CD4-positive, alpha-beta T cell treated with Interleukin-17A for 1 hour (primary cell): Measurements from ENCODE around the gene DAO.
A peak's percentile ranks its signal among the peaks of the same experiment; 100 is the strongest.

Experiments
- DNase-seq: peaks from one replicate; pipeline ENCODE4 v3.0.0-alpha.2; 2020

Gene DAO

DNA sequence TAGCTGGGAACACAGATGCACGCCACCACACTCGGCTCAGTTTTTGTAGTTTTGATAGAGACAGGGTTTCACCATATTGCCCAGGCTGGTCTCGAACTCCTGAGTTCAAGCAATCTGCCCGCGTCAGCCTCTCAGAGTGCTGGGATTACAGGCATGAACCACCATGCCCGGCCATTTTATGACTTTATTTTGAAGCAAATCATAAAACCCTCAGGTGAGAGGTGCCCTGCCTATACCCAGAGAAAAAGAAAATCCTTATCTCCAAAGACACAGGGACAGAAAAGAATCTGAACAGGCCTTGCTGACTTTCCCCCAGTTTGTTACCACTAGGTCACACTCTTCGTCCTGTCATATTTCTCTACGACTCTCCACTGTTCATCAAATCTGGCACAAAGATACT is 48.8 kb downstream of the DAO start:
- DNase-seq = no peak

DNA sequence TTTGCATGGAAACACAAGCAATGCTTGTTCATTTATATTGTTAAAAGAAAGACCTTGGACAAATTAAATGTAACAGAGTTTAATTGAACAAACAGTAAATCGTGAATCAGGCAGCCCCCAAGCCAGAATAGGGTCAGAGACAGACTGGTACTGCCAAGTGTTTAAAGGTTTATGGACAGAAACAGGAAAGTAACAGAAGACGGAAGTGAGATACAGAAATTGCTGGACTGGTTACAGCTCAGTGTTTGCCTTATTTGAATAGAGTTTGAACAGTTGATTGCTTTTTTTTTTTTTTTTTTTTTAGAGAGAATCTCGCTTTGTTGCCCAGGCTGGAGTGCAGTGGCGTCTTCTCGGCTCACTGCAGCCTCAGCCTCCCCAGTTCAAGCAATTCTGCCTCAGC is 50.3 kb downstream of the DAO start:
- no peak for DNase-seq

DNA sequence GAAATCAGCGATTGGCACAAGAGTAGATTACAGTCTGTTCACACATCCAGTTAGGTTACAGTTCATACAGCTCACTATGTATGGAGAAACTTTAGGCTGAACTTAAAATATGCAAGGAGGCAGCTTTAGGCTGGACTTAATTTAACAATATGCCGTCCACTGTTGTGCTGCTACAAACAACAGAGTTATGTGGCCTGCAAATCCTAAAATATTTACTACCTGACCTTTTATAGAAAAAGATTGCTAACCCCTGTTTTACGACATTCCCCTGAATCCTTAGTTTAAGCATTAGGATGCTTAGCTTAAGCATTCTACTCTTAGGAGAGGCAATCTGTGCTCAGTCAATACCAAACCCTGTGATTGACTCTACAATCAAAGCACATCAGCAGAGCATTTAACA is 50.9 kb downstream of the DAO start:
- DNase-seq = no peak

DNA sequence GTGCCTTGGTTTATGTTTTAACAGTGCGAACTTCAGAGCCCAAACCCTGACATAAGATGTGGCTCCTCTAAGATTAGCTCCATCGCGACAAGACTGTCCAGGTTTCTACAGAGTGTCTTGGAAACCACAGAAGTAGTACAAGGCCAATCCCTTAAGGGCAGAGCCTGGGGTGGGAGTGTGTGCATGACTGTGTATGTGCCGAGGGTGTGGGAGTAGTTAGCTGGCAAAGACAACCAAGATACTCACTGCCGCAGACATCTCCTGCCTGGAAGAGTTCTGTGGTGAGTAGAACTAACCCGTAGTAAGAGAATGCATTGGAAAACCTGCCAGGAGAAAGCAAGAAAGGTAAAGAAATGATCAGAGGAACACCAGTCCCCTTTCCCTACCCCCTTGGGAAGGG is 54.1 kb downstream of the DAO start:
- no peak for DNase-seq

DNA sequence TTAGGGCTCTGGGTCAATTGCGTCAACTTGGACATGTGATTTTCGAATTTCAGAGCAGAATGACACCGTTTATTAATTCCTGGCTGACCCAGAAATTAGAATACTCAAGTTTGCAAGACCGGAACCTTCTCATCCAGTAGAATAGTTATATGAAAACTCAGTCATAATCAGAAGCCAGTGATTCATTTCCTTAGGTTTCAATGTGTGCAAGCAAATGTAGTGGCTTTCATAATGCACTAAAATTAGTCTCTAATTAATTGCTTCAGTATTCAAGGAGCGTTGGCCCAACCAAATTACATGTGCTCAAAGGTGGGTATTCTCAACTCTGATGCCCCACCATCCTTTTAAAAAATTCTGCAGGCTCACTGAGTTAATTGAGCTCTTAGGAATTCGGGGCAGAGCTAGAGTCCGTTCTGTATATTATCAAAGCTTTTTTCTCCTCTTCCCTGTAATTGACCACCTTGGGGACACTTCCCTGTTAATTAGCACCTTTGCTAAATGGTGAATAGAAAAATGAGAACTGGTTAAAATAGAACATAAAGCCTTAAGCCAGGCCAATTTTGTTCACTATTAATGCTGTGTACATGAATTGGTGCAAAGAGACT is 55.4 kb downstream of the DAO start:
- DNase-seq = no peak

DNA sequence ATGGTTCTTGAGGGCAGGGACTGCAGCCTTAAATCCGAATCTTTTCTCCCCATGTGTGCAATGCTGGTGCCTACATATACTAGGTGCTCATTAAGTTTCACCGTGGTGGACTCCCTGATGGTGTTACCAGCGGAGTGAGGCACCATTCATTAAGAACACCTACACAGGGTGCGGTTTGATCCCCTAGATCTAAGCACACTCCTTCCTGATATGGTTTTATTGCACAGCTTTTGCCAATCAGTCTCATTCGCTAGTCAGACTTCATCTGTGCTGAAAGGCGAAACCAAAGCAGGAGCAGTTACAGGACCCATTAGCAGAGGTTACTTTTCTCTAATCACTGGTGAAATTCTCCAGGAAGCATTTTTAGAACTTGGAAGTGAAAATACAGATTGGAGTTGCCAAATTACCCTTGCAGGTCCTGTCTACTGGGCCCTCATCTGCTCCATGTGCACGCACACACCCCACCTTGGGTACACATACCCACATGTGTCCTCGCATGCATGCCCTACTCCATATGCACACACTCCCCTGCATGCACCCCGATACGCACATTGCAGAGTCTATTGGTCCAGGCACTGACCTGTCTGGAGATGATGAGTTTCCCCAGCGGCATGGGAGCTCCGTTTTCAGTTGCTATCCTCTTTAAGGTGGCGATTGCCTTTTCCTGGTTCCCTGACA is 58.5 kb downstream of the DAO start:
- no peak for DNase-seq

DNA sequence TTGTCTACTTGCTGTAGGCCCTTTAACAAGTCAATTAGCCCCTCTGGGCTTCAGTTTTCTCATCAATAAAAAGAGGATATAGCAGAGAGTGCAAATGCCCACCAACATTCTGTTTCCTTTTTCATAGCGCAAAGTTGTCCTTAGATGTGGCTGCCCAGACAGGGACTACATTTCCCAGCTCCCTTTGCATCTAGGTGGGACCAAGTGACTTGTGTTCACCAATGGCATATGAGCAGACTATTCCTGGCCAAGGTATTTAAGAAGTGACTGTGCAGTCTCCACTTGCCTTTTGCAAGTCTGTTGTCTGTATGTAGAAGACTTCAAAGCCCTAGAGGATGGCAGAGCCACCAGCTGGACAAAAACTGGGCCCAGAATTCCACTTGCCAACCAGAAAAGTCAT is 59.7 kb downstream of the DAO start:
- peak; percentile 46 for DNase-seq

DNA sequence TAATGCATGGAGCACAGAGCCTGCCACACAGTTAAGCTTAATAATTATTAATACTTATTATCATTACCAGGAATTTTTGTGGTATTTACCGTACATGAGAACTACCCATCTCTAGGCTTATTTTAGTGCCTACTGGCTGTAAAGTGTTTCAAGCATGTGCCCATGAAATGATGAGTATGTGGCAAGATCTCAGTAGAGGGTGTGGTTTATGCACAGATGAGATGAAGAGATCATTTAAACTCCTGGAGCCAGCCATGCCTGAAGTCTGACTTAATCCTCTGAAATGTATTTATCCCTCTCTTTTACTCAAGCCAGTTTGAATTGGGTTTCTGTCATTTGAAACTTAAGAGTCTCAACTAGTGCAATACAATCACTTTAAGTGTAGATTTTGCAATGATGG is 60.2 kb downstream of the DAO start:
- DNase-seq = no peak

DNA sequence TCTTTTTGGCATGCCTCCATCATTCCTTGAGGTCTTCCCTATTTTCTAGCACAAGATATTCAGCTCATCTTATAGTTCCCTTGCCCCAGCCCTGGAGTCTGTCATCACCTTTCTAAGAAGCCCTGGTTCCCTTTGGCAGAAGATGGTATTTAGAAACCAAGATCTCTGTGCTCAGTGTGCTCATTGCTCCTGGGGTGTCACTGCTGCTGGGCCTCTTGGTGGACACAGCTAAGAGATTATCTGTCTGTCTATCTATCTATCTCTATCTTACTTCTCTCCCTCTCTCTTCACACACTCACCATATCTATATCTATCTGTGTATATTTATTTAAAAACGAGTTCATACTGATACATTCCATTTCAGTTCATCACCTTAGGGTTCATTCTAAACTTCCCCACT is 67.2 kb downstream of the DAO start:
- no peak for DNase-seq

DNA sequence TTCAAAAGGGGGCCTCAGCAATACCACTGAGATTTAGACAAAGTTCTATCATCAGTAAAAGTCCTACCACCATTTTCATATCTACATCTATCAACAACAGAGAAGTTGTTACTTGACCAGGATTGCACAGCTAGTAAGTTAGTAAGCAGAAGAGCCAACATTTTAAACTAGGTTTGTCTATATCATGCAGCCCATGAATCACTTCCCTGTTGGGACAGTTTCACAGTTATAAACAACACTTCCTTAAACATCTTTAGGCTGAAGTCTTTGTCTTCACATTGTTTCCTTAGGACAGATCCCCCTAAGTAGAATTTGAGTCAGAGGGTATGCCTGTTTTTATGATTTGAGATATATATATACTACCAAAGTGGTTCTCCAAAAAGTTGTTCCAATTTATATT is 68.5 kb downstream of the DAO start:
- DNase-seq = no peak

DNA sequence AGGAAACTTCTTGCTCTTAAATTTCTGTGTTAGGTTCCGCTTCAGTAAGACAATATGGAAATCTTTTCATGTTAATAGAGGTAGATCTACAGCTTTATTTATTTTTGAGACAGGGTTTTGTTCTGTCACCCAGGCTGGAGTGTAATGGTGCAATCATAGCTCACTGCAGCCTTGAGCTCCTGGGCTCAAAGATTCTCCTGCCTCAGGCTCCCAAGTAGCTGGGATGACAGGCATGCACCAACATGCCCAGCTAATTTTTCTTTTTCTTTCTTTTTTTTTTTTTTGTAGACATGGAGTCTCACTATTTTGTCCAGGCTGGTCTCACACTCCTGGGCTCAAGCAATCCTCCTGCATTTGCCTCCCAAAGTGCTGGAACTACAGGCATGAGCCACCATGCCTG is 70.1 kb downstream of the DAO start:
- no peak for DNase-seq
